Measurements from ENCODE around the gene GSE1.

DNA sequence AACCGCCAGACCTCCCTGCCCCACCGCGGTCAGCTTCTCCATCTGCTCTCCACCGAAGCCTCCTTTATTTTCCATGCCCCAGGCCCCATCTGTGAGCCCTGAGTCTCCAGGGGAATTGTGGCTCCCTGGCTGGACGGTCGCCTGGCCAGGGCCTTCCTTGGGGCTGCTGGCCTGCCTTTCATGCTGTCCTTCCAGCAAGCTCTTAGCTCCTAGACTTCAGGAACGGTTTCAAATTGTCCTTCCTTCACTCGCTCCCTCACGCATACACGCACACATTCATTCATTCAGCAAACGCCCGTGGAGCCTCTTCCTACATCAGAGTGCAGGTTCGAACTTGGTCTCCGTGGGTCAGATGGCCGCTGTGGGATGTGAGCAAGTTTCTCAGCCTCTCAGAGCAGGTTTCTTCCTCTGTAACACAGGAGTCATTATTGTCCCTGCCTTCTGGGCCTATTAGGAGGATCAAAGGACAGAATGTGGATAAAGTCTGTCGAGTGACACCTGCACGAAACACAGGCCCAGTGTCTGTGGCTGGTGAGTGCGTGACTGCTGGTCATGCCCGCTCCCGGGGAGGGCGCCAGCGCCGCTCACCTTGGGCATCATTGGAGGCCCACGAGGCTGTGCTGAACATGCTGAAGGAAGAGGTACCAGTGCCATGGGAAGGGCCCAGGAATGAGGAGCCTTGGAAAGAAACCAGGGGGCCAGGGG, 18.7 kb upstream of the GSE1 start:
- TF ChIP-seq CTCF (IDR thresholded peaks at IDR 0.05), result no peak
- TF ChIP-seq POLR2A (IDR thresholded peaks at IDR 0.05), result no peak
